ENCODE data around the gene PDE6G.

The PDE6G gene

DNA sequence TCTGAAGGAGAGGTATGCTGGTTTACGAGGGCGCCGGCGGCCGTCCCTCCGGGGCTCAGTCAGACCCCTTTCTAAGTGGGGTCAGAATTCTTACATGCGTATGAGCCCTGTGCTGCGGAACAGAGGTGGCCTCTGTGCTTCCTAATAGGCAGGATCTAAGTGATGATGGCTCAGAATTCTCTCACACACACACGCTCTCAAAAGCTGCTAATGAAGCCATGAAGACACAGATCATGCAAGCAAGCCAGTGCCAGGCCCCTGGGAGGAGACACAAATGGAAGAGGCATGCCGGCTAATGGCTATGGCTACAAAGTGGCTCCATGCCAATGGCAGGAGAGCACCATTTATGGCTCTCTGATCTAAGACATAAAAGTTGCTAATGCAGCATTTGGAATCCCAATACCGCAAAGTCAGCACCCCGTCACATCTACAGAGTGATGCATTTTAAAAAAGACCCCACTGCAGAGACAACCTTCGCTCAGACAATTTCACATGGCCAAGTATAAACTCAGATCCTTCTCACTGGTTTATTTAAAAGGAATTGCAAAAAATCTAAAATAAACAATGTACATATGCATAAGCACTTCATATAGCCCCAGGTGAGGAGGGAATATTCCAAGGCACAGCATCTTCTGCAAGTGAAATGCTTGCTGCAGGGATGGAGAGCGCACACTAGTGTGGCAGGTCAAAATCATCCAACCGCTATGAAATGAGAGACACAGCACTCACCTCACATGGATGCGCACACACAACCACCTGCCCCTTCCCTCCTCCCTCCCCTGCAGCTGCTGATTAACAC is 44.0 kb downstream of the PDE6G start:
- DNase-seq: no peak
- Histone ChIP-seq H3K27me3 (replicated peaks) (no peaks in the 10 kb centered on the region), H3K4me3 (ENCODE audit: low read depth, low read length) (no peak overlapping the region), H3K36me3 (replicated peaks) (peaks cover 57% of the 10 kb centered on the region), H3K27ac (no peak overlapping the region)
- TF ChIP-seq, protein P1, sequence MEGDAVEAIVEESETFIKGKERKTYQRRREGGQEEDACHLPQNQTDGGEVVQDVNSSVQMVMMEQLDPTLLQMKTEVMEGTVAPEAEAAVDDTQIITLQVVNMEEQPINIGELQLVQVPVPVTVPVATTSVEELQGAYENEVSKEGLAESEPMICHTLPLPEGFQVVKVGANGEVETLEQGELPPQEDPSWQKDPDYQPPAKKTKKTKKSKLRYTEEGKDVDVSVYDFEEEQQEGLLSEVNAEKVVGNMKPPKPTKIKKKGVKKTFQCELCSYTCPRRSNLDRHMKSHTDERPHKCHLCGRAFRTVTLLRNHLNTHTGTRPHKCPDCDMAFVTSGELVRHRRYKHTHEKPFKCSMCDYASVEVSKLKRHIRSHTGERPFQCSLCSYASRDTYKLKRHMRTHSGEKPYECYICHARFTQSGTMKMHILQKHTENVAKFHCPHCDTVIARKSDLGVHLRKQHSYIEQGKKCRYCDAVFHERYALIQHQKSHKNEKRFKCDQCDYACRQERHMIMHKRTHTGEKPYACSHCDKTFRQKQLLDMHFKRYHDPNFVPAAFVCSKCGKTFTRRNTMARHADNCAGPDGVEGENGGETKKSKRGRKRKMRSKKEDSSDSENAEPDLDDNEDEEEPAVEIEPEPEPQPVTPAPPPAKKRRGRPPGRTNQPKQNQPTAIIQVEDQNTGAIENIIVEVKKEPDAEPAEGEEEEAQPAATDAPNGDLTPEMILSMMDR (IDR thresholded peaks at IDR 0.05; ENCODE audit: low read depth, low read length, missing control alignments): no peak
- in situ Hi-C loops (cut with HindIII; ENCODE audit: low pct_ligation_motif_present, low sequenced_read_pairs): no loop called here

DNA sequence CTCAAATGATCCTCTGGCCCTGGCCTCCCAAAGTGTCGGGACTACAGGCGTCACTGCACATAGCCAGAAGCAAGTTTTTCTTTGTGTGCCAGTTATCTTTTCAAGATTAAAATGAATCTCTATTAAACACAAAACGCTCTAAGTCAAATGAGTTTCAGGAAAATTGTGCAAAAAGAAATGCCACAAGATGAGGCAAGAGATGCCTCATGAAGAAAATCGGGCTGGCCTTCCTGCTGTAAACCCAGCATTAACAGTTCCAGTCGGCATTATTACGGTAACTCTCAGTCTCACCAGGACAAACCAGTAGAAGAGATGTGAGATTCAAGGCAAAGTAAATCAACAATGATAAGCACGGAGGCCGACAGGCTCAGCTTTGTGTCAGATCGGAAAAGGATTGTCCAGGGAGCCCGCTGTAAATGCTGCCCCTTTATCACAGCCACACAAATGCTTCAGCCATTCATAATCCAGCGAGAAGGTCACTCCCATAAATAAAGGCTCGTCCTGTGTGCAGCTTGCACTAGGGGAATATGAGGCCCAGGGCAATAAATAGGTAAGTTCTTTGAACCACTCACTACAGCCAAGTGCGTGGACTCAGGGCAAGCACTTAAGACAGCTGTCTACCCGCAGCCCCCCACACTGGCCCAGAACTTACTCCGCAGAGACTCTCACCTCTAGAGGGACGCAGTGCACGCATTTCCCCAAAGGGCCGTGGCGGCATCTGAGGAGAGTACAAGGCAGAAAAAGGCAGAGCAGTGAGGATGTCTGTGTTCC is 46.6 kb downstream of the PDE6G start:
- peaks cover 64% of the 10 kb centered on the region for H3K36me3 ChIP-seq (replicated peaks)
- H3K4me3 ChIP-seq (ENCODE audit: low read depth, low read length): no peak overlapping the region
- in situ Hi-C loops (cut with HindIII; ENCODE audit: low pct_ligation_motif_present, low sequenced_read_pairs): no loop called here
- TF ChIP-seq, protein P1 (IDR thresholded peaks at IDR 0.05; ENCODE audit: low read depth, low read length, missing control alignments): no peak
- no peak for DNase-seq
- no peaks in the 10 kb centered on the region for H3K27me3 ChIP-seq (replicated peaks)
- no peak overlapping the region for H3K27ac ChIP-seq

DNA sequence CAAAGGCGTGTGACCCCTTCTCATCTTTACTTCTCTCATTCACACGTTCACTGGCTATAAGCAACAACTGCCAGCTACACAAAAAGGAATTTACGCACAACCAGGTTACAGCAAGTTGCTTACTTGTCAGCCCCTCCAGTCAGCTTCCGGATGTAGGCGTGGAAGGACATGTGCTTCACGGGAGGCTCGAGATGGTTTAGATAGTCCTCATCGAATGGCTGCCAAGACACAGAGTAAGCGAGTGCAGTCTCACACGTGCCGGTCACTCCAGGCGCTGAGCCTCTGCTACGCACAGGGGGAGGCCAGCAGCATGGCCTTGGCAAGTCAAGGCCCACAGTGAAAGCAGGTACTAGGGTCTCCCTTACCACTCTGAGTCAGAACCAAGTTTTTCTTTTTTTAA is 47.7 kb downstream of the PDE6G start:
- TF ChIP-seq, protein P1 (IDR thresholded peaks at IDR 0.05; ENCODE audit: low read depth, low read length, missing control alignments): no peak
- no peak for DNase-seq
- Histone ChIP-seq H3K4me3 (ENCODE audit: low read depth, low read length) (no peak overlapping the region), H3K27me3 (replicated peaks) (no peaks in the 10 kb centered on the region), H3K36me3 (replicated peaks) (peaks cover 72% of the 10 kb centered on the region), H3K27ac (no peak overlapping the region)
- in situ Hi-C loops (cut with HindIII; ENCODE audit: low pct_ligation_motif_present, low sequenced_read_pairs): no loop called here

DNA sequence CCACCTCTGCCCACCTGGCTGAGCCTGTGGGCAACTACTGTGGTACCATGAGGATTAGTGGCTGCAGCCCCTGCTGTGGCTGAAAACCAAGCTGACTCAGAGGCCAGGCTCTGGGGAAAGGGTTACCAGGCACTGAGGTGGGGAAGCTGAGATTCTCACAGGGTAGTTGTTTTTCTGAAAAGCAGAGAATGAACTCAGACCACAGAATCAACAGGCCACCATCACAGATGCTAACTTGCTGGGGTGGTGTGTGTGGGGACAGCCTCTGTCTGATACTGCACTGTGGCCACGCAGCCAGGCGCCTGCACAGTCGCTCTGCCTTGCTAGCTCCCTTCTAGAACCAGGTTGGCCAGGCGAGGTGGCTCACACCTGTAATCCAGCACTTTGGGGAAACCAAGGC is 48.3 kb downstream of the PDE6G start:
- peak; percentile 35 for DNase-seq
- H3K27ac ChIP-seq: peak overlapping the region; percentile 35
- peaks cover 72% of the 10 kb centered on the region for H3K36me3 ChIP-seq (replicated peaks)
- TF ChIP-seq, protein P1 (IDR thresholded peaks at IDR 0.05; ENCODE audit: low read depth, low read length, missing control alignments): no peak
- in situ Hi-C loops (cut with HindIII; ENCODE audit: low pct_ligation_motif_present, low sequenced_read_pairs): no loop called here
- H3K27me3 ChIP-seq (replicated peaks): no peaks in the 10 kb centered on the region
- no peak overlapping the region for H3K4me3 ChIP-seq (ENCODE audit: low read depth, low read length)

DNA sequence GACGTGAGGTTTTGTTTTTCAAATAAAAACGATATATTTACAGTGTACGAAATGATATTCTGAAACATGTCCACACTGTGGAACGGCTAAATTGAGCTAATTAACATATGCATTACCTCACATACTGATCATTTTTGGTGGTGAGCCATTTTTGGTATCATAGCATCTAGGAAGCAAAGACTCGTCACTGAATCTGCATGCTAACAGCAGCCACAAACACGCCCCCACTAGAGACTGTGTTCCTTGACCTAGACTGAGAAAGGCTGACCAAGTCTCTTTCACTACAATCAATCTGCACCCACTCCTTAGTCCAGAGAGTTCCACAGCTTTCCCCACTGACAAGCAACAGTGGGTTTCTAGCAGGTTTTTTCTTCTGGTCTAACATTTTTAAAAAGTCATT is 48.9 kb downstream of the PDE6G start:
- peak; percentile 14 for DNase-seq
- in situ Hi-C loops (cut with HindIII; ENCODE audit: low pct_ligation_motif_present, low sequenced_read_pairs): no loop called here
- peak overlapping the region; percentile 23 for H3K27ac ChIP-seq

More for the DNA sequence above, 48.9 kb downstream of the PDE6G start:
- TF ChIP-seq, protein P1 (IDR thresholded peaks at IDR 0.05; ENCODE audit: low read depth, low read length, missing control alignments): no peak
- peaks cover 70% of the 10 kb centered on the region for H3K36me3 ChIP-seq (replicated peaks)
- H3K4me3 ChIP-seq (ENCODE audit: low read depth, low read length): no peak overlapping the region
- no peaks in the 10 kb centered on the region for H3K27me3 ChIP-seq (replicated peaks)
